Fibroblast of the aortic adventitia (primary cell): ENCODE measurements around the gene CD163L1. TPM values are rescaled to one million over a fixed set of nuclear protein-coding genes. Genes with fewer than 3 reads are reported as not detected.

Source experiments
- DNase-seq: peaks from one replicate; pipeline ENCODE4 v3.0.0-alpha.2; 2010; ENCODE audit warnings: low read depth
- H3K4me3 ChIP-seq: 2 replicates; pipeline ENCODE4 v1.5.1; 2011; ENCODE audit warnings: low read depth, mild to moderate bottlenecking, control low read depth, low read length, moderate library complexity
- total RNA-seq: library from RNA; depleted of rRNA; stranded (reverse); fragments of >200 nt; gene quantifications from 2 replicates; pipeline ENCODE4 v1.2.3, GENCODE V29; 2012; ENCODE audit warnings: low replicate concordance
- TF ChIP-seq, protein P1 (sequence below): IDR thresholded peaks from 2 replicates; pipeline ENCODE4 v1.5.1; 2011; ENCODE audit warnings: mild to moderate bottlenecking, low read length, control low read depth, inconsistent platforms; ENCODE audit not compliant: insufficient read depth

The CD163L1 gene
- total RNA-seq, 1 donor, result 0.36 TPM

DNA sequence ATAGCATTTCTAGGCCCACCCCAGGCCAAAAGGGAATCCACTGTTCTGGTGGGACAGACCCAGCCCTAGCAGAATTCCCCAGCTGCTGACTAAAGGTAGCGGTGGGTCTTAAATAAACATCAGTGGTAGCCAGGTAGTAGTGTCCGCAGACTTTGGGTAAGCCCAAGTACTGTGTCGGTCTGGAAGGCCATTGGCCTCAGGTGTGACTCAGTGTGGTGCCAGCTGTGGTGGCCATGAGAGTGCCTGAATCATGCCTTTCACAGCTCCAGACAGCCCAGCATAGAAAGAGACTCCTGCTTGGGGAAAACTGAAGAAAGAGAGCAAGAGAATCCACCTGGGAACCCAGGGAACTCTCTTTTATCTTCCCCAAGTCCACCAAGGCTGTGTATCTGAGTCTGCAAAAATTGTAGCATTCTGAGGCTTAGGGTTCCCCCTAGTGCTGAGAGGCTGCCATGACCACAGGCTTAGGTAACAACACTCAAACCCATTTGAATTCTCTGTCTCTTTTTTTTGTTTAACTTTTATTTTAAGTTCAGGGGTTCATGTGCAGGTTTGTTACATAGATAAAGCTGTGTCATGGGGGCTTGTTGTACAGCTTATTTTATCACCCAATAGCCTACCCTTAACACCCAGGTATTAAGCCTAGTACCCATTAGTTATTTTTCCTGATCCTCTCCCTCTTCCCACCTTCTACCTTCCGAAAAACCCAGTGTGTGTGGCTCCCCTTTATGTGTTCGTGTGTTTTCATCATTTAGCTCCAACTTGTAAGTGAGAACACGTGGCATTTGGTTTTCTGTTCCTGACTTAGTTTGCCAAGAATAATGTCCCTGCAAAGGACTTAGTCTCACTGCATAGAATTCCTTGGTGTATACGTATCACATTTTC, 16.7 kb upstream of the CD163L1 start:
- TF ChIP-seq, protein P1, sequence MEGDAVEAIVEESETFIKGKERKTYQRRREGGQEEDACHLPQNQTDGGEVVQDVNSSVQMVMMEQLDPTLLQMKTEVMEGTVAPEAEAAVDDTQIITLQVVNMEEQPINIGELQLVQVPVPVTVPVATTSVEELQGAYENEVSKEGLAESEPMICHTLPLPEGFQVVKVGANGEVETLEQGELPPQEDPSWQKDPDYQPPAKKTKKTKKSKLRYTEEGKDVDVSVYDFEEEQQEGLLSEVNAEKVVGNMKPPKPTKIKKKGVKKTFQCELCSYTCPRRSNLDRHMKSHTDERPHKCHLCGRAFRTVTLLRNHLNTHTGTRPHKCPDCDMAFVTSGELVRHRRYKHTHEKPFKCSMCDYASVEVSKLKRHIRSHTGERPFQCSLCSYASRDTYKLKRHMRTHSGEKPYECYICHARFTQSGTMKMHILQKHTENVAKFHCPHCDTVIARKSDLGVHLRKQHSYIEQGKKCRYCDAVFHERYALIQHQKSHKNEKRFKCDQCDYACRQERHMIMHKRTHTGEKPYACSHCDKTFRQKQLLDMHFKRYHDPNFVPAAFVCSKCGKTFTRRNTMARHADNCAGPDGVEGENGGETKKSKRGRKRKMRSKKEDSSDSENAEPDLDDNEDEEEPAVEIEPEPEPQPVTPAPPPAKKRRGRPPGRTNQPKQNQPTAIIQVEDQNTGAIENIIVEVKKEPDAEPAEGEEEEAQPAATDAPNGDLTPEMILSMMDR, result peak; percentile 96
- peak; percentile 70 for DNase-seq
- H3K4me3 ChIP-seq, result no peak overlapping the region

DNA sequence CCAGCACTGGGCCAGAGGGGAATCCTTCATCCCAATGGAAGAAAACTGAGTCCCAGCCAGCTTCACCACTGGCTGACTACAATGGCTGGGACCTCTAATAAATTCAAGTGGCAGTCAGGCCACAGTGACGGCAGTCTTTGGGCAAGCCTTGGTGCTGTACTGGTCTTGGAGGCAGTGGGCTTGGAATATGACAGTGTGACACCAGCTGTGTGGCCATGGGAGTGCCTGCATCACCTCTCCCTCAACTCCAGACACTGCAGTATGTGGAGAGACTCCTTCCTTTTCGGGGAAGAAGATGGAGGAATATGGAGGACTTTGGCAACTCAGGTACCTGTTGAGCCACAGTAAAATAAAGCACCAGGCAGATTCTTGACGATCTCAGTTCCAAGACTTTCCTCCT, 16.0 kb upstream of the CD163L1 start:
- no peak for DNase-seq
- TF ChIP-seq, protein P1, result no peak
- H3K4me3 ChIP-seq, result no peak overlapping the region

DNA sequence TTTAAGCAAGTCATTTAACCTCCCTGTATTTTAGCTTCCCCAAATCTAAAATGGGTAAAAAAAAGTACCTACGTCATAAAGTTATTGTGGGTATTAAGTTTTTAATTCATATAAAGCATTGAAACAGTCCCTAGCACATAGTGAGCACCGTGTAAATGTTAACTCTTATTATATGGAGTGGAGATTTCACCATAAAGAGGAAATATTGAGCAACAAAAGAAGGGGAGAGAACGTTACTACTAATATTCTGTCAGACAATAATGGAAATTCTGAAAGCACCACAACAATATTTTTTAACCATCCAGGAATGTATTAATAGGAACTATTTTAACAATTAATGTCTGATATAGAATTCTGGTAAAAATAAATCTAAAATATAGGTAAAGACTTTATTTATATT, 7.8 kb upstream of the CD163L1 start:
- DNase-seq, result no peak
- H3K4me3 ChIP-seq, result no peak overlapping the region
- TF ChIP-seq, protein P1, result no peak

DNA sequence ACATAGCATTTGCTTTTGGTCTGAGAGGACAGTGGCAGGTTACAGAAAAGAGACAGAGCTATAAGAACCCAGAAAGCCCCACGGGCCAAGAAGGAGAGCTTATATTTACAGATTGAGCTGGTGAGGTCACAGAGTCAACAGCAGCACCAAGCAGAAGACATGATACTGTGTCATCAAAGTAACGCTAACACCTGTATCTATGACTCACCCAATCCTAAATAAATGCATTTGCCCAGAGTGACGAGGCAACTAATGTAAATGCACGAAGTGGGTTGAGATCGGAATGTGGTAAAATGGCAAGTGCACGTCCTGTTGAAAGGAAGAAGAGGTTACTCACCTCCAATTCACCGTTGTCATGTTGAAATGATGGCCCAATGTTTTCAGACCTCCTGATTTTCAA, 6.7 kb upstream of the CD163L1 start:
- TF ChIP-seq, protein P1, result no peak
- H3K4me3 ChIP-seq, result no peak overlapping the region
- no peak for DNase-seq

DNA sequence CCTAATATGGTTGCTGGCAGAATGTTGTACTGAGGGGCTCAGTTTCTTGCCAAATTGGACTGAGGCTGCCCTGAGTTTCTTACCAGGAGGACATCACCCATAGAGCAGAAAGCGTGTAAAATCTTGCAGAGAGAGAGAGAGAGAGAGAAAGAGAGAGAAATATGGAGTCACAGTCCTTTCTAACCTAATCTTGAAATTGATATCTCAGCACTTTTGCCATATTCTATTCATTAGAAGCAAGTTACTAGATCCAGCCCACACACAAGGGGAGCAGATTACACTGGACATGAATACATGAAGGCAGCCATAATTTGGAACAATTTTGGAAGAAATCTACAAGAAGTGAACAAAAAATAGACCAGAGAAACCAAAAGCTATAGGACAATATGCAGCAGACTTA, 4.1 kb upstream of the CD163L1 start:
- TF ChIP-seq, protein P1, result no peak
- no peak for DNase-seq
- no peak overlapping the region for H3K4me3 ChIP-seq

DNA sequence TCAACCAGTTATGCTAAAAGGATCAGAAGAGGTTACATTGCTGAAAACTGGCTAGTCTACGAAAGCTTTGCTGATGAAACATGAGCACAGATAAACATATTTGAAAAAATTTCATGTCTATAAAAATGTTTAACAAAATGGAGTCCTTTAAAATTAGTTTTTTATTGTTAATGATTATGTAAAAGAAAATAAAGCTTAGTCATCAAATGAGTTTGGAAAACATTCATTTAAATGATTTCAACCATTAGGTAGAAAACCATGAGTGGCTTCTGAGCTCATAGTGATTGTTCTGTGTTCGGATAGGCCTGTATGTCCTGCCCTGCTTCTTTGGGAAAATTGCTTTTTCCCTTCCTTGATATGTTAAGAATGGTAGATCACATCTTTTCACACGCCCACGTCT, 584 bp upstream of the CD163L1 start:
- TF ChIP-seq, protein P1, result no peak
- no peak overlapping the region for H3K4me3 ChIP-seq
- no peak for DNase-seq
